Hematopoietic multipotent progenitor cell treated with erythropoietin and hydrocortisone succinate and interleukin-3 and kit ligand, for 4 days (in vitro differentiated cells): ENCODE results near the gene ZNF595.
"Not testable (repeated sequence)": the region's sequence is repeated elsewhere in the genome, so short reads cannot be mapped to it uniquely, and the experiment has no call there.

Experiments
- DNase-seq: peaks from one replicate; pipeline ENCODE4 v3.0.0-alpha.2; 2015

The ZNF595 gene

GRCh38 chr4:86559-87324 is 33.6 kb downstream of the ZNF595 start:
- DNase-seq: not testable (repeated sequence)

- DNase-seq: no peak
Observed at GRCh38 chr4:98386-98785, 45.3 kb downstream of the ZNF595 start.

- no peak for DNase-seq
Observed at GRCh38 chr4:99863-100262, 46.7 kb downstream of the ZNF595 start.

GRCh38 chr4:107083-107443 is 53.9 kb downstream of the ZNF595 start:
- DNase-seq: no peak

- no peak for DNase-seq
Observed at GRCh38 chr4:107444-108429, 54.6 kb downstream of the ZNF595 start.

- no peak for DNase-seq
Observed at GRCh38 chr4:112771-113170, 59.6 kb downstream of the ZNF595 start.

- no peak for DNase-seq
Observed at GRCh38 chr4:113732-114131, 60.6 kb downstream of the ZNF595 start.

- DNase-seq: no peak
Observed at GRCh38 chr4:114149-114548, 61.0 kb downstream of the ZNF595 start.

GRCh38 chr4:116499-116898 is 63.4 kb downstream of the ZNF595 start:
- DNase-seq: no peak

- DNase-seq: no peak
Observed at GRCh38 chr4:120616-121015, 67.5 kb downstream of the ZNF595 start.

- DNase-seq: peak; percentile 83
Observed at GRCh38 chr4:121408-122084, 68.4 kb downstream of the ZNF595 start.

GRCh38 chr4:123922-124274 is 70.8 kb downstream of the ZNF595 start:
- not testable (repeated sequence) for DNase-seq

GRCh38 chr4:124275-125081 is 71.4 kb downstream of the ZNF595 start, which contains the start of gene ZNF718:
ZNF718 (plus strand) TSS chr4:124501; CDS start chr4:124671, 170 bp downstream.
- DNase-seq: peak; percentile 97

GRCh38 chr4:125091-125771 is 72.1 kb downstream of the ZNF595 start:
- peak; percentile 69 for DNase-seq

GRCh38 chr4:125833-126232 is 72.7 kb downstream of the ZNF595 start:
- no peak for DNase-seq

GRCh38 chr4:132483-132882 is 79.4 kb downstream of the ZNF595 start:
- no peak for DNase-seq
